Measurements from ENCODE around the gene CNIH4.
"Not testable (repeated sequence)": the region's sequence is repeated elsewhere in the genome, so short reads cannot be mapped to it uniquely, and the experiment has no call there.

Gene CNIH4

DNA sequence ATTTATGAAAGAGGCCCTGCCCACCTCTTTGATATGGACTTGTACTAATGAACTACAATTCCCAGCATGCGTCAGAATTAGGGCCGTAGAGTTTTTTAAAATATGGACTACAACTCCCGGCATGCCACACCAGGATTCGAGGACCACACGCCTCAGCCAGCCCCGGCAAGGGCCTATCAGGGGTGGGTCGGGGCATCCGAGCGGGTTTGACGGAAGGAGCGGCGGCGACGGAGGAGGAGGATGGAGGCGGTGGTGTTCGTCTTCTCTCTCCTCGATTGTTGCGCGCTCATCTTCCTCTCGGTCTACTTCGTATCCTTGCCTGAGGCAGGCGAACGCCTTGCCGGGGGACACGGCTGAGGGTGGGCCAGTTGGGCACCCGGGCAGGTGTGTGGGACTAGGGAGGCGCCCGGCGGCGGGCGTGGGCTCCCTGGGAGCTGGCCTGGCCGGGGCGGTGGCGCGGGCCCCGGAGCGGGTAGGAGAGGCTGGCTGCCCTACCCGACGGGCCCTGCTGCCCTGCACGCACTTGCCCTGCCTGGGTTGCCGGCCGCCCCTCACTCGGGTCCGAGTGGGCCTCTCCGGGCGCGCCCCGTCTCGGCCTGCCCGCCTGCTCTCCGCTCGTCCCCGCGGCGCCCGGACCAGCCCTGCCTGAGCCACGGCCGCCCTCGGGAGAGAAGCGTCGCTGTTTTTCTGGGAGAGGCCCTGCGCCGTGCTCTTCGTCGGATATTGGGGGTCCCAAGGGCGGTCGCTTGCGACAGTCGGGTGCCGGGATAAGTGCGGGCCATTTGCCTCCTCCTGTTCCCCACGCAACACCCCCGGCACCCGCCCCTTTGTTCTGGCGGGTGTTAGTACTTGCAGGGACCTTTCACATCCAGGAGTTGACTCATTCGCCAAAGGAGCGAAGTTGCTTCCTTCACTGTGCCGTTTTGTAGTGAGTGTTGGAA is at the start of gene CNIH4:
Gene CNIH4, plus strand, starts transcription at position 195 of the 941 bp plus-strand sequence. Its CDS starts 46 bp downstream, at position 241.
- peak; percentile 85 to 90 for DNase-seq

DNA sequence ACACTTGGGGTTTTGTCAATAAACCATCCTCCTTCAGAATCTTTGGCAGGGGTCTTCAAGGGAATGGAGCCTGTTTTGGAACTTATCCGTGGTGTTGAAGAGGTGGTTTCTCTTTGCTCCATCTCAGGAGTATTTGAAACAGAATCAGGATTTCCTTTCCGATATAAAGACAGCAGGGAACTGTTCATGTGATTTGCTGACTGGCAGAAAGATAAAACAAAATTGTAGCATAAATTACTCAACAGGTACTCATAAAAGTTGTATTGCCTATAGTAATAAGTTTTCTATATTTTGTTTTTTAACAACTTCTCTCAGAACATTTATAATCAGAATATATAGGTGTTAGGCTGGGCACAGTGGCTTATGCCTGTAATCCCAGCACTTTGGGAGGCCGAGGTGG is 48.6 kb upstream of the CNIH4 start:
- no peak for DNase-seq

DNA sequence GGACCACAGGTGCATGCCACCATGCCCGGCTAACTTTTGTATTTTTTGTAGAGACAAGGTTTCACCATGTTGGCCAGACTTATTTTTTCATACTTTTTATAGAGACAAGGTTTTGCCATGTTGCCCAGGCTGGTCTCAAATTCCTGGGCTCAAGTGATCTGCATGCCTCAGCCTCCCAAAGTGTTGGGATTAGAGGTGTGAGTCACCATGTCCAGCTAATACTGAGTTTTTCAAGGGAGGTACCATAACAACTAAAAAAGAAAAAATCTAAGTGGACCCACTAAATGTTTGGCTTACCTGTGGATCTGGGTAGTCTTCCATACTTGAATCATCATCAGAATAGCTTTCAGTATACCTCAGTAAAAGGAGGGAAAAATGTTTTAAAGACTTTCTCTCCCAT is 45.2 kb upstream of the CNIH4 start:
- not testable (repeated sequence) for DNase-seq

DNA sequence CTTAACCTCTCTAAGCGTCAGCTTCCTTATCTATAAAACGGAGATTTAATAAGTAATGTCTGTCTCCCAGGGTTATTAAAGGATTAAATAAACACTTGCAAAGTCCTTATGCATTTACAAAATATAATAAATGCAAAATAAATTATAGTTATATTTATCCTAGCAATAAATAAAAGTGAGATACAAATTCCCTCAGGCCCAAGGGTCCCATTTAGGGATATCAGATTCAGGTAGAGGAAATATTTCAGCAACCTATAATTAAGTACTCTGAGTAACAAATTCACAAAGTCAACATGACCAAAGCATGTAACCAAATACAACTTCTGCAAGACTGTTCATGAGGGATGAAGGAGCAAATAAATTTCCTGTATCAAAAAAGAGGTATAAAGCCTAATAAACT is 44.7 kb upstream of the CNIH4 start:
- no peak for DNase-seq

DNA sequence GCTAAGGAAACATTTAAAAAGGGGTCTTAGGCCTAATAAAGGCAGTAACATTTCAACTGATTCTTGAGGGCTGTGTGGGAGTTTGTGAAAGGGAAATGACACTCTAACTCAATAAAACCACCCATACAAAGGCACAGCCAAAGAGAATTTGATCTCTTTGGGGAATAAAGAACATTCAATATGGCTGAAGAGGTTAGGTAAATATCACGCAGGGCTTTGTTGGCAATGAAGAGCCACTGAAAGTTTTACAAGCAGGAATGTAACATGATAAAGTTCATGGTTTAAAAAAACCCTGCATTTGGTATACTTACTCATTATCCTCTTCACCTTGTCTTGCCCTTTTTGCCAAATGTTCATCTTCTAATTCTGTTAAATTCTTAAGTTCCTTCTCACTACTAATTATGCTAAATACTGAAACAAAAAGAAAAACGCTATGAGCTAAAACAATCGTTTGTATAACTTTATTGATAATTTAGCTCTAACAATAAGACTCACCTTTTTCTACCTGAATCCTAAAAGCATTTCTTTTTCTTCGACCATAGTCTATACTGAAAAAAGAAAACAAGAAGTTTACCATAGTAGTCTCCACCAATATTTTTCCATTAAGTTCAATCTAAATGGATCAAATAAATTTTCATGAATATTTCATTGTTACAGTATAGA is 39.2 kb upstream of the CNIH4 start:
- DNase-seq = peak in 1 of 2 experiments; percentile 2

DNA sequence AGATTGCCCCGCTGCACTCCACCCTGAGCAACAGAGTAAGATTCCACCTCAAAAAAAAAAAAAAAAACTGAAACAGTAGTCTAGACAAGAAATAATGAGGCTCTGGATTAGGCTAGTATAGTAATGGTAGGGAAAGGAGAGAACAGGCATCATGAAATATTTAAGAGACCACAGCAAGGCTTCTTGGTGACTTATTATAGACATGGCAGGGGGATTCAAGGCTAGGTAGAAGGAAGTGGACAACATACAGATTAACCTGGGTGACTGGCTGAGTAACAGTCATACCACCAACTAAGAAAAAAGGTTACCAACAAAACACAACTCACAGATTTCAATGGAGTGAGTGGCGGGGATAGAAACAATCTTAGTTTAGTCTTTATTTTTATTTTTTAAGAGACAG is 35.0 kb upstream of the CNIH4 start:
- no peak for DNase-seq

DNA sequence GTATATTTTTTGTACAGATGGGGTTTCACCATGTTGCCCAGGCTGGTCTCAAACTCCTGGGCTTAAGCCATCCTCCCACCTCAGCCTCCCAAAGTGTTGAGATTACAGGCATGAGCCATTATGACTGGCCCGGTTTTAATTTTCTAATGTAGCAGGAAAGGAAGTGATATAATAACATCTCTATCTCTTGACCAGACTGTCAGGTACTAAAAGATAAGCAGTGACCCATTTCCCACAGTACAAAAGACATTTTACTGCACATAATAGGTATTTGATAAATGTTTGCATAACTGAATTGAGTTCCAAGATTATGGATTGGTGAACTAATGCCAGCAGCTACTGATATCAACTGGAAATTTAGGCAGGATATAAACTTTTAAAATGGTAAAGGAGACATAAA is 30.7 kb upstream of the CNIH4 start:
- no peak for DNase-seq

DNA sequence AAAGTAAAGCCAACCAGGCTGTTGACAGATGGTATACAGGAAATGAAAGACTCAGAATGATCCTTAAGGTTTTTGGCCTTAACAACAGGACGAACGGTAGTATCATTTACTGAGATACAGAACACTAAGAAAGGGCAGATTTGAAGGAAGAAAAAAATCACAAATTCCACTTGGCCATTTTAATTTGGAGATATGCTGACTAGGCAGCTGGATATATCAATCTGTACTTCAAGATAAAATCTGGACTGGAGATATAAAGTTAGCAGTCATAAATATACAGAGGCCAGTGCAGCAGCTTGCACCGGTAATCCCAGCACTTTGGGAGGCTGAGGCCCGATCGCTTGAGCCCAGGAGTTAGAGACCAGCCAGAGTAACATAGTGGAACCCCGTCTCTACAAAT is 28.0 kb upstream of the CNIH4 start:
- no peak for DNase-seq

DNA sequence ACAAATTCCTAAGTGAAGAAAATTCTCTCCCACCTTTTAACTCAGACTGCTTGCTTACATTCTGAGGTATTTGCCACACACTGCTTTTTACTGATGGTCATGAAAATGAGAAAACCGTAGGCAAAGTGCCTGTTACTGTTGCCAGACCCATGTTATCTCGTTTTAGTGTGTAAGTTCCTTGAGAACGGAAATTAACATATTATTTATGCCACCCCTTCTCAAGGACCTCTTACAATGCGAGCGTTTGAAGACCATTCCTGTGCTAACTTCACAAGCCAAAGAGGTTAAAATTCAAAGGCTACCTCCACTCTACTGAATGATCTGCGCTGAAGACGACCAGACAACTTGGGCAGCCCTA is 27.2 kb upstream of the CNIH4 start:
- DNase-seq = no peak

DNA sequence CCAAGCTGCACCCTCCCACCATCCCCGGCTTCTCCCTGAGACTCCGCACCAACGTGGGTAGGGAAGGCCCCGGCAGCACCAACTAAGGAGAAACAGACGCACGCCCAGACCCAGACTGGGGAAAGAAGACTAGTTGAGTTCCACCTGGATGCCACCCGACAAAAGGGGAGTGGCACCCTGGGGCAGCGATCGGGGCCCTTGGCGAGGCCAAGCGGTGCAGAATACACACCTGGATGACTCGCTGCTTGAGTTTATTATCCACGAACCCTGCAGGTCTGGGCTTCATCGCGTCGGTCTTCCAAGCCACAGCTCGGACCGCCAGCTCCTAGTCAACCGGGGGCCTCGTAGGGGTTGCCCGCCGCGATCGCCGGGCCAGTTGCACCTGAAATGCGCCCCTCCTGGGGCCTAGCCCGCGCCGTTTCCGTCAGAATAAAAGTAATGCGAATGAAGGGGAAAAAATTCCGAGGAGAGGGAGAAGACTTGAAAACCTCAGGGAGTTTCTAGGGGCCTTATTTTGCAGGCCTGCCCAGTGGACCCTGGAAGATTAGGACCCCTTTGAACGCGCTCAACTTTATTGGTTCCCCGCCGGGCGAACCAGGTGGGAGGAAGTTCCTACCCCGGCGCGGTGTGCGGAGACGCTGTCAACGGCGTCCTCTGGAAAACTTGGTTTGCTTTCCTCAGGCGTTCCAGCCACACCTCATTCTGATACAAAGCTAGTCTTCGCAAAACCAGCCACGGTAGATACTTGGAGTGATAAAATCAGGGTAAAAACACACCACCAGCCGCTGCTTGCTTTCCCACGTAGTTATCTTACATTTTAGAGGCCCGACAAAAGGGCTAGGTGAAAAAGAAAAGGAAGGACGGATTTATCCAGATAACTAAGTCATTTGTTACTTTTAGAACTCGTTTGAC is 26.6 kb upstream of the CNIH4 start, which contains the start of gene NVL:
Gene NVL, minus strand, starts transcription at position 331 of the 912 bp plus-strand sequence. Its CDS starts 45 bp downstream, at position 286.
- peak; percentile 82 to 86 for DNase-seq

DNA sequence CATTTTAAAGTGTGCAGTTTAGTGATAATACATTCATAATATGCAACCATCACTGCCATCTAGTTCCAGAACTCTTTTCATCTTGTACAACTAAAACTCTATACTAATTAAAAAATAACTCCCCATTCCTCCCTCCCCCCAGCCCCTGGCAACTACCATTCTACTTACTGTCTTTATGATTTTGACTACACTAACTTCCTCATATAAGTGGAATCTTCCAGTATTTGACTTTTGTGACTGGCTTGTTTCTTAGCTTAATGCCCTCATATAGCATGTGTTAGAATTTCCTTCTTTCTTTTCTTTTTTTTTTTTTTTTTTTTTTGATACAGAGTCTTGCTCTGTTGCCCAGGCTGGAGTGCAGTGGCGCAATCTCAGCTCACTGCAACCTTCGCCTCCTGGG is 25.4 kb upstream of the CNIH4 start:
- no peak for DNase-seq

DNA sequence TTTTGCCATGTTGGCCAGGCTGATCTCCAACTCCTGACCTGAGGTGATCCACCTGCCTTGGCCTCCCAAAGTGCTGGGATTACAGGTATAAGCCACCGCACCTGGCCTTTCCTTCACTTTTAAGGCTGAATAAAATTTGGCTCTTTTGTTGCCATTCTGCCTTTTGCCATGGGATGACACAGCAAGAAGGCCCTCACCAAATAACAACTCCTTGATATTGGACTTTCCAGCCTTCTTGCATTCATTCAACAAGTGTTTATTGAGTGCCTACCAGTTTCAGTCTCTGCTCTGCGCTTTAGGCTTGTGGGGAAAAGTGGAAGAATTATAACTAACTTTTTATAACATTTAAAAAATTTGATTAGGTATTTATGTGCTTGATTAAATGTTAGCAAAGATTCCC is 24.9 kb upstream of the CNIH4 start:
- DNase-seq = no peak

DNA sequence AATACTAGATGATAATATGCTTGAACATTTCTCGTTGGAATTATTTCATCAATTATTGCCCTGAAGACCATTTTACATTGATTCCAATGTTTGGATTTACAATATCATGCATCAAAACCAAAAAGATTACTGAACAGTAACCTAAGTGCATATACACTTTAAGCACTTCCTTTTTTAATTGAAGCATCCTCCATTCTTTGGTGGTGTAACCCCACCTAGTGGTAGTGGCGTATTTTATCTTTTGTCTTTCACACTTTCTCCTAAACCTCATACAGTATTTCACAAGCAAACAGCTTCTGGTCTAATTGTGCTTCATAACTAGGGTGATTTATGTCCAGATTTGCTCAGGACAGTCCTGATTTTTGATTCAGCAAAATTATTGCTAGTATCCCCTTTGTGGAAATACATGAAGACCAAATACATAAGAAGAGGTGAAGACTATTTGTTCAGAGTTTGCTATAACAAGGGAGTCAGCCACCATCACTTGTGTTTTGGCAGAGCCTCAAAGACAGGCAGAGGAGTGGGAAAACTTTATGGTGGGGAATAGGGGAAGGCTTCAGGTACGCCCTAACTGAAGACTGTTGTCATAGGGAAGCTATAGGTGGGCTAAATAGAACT is 23.3 kb upstream of the CNIH4 start:
- DNase-seq = peak; percentile 11 to 52

DNA sequence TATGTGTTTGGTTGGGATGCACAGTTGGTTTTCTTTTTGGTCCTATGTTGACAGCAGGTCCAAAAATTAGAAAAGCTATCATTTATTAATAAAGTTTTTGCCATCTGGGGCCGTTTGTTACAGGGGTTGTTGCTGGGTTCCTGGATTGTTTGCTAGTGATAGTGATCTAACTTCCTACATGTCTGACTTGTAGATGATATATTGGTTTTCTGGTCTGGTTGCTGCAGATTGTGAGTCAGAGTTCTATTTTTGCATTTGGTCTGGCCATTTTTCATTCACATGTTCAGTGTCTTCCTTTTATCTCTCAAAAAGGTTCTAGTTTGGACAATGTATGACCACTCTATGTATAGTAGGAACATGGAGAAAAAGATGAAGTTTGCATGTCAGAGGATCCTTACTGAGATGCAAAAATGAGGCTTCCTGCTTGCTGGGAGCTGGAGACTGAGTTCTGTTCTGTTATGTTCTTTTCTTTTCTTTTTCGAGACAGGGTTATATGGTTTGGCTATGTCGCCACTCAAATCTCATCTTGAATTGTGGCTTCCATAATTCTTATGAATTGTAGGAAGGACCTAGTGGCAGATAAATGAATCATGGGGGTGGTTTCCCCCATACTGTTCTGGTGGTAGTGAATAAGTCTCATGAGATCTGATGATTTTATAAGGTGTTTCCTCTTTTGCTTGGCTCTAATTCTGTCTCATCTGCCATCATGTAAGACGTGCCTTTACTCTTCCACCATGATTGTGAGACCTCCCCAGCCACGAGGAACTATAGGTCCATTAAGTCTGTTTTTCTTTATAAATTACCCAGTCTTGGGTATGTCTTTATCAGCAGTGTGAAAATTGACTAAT is 22.5 kb upstream of the CNIH4 start:
- DNase-seq = no peak

DNA sequence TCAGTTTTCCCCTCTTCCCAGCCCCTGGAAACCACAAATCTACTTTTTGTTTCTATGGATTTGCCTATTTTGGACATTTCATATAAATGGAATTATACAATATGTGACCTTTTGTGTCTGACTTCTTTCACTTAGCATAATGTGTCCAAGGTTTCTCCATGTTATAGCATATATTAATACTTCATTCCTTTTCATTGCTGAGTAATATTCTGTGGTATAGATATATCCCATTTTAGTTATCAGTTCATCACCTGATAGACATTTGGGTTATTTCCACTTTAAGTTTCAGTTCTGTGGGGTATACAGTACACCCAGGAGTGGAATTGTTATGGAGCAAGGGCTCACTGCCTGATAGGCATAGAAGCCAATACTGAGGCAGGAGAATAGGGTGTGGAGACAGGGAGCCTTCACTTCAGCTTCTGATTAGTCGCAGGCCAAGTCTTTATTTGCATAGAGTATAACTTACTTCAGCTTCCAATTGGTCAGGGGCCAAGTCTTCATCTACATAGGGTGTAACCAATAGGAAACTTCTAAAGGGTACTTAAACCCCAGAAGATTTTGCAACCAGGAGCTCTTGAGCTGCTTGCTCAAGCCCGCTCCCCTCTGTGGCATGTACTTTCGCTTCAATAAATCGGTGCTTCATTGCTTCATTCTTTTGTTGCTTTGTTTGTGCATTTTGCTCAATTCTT is 18.4 kb upstream of the CNIH4 start:
- no peak for DNase-seq

DNA sequence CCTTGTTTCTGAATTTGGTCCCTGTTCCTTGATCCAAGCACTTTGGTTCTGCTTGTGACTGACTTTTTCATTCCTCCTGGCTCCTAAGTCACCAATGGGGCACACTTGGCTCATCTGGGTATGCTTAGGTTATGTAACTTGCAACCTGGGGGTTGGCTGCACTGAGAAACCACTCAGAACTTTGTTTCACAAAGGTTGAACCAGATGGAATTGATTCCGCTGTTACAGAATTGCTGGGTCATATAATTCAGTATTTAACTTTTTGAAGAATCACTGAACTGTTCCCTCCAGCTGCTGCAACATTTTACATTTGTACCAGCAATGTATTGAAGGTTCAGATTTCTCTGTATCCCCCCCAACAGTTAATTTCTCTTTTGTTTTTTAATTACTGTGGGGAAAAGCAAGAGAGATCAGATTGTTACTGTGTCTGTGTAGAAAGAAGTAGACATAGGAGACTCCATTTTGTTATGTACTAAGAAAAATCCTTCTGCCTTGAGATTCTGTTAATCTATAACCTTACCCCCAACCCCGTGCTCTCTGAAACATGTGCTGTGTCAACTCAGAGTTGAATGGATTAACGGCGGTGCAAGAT is 17.1 kb upstream of the CNIH4 start:
- DNase-seq = no peak

DNA sequence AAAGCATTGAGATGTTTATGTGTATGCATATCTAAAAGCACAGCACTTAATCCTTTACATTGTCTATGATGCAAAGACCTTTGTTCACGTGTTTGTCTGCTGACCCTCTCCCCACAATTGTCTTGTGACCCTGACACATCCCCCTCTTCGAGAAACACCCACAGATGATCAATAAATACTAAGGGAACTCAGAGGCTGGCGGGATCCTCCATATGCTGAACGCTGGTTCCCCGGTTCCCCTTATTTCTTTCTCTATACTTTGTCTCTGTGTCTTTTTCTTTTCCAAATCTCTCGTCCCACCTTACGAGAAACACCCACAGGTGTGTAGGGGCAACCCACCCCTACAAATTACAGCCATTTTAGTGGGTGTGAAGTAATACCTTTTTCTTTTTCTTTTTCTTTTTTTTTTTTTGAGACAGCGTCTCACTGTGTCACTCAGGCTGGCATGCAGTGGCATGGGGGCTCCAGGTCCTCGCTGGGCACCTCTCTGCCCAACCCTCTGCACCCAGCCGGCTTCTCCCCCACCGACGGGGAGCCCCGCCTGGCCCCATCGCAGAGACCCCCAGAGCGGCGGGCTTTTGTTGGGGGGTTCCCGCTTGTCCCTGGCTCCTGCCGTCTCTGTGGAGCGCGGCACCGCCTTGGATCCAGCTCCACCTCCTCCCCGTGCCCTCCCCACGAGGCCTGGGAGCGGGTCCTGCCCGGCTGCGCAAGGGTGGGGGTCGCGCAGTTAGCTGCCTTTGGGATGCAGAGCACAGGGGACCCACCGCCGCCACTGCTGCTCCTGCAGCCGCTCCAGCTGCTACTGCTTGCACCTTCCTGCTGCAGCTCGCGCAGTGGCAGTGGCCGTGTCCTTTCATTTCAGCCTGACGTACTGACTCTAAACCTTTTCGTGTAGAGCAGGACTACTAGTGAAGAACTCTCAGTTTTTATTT is 16.0 kb upstream of the CNIH4 start:
- not testable (repeated sequence) for DNase-seq

DNA sequence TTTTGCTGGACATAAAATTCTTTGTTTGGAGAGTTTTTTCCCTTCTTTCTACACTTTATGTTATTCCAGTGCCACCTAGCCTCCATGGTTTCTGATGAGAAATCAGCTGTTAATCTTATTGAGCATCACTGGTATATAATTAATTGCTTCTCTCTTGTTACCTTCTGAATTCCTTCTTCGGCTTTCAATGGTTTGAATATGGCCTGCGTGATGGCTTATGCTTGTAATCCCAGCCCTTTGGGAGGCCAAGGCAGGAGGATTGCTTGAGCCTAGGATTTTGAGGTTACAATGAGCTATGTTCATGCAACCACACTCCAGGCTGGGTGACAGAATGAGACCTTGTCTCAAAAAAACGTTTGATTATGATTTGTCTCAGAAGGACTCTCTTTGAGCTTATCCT is 13.0 kb upstream of the CNIH4 start:
- no peak for DNase-seq

DNA sequence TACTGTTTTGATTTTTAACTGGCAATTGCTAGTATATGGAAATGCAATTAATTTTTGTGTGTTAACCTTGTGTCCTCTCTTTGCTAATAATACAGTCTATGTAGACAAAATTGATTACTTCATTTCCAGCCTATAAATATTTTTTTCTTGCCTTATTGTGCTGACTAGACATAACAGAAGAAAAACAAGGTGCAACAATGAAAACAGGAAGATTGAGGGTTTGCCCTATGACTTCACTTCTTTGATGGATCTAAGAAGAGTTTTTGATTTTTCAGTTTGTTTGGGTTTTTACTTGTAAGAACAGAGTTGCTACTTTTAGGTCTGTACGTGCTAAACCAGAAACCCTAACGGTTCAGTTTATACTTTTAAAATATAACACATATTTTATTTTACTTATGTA is 8.5 kb upstream of the CNIH4 start:
- no peak for DNase-seq

Measured in NCI-H1930 (cell line).